ENCODE data around the gene FAM241A. TPM values are rescaled to one million over a fixed set of nuclear protein-coding genes. Genes with fewer than 3 reads are reported as not detected.

Gene FAM241A
- total RNA-seq, 3 donors from 2014 or later (not counting 1 experiment from before 2014, with no cell fraction given), result 0.36 to 0.75 (median 0.40) TPM

DNA sequence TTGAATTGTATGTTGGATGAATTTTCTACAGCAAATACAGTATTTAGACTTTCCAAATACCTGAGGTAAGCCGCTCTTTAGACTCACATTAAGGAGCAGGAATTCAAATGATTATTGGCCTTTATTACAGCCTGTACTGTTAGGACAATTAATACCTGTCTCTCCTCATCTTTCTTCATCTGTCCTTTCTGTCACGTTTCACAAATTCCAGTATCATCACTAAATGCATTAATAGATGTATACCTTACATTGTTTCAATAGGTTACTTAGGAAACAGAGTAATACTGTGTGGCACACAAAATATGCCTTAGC, 1.2 kb downstream of the FAM241A start:
- peaks cover 6 to 10% of the 10 kb centered on the region in 2 donors for H3K4me1 Mint-ChIP-seq
- H3K9me3 Mint-ChIP-seq, result no peaks in the 10 kb centered on the region
- TF ChIP-seq, protein P1, sequence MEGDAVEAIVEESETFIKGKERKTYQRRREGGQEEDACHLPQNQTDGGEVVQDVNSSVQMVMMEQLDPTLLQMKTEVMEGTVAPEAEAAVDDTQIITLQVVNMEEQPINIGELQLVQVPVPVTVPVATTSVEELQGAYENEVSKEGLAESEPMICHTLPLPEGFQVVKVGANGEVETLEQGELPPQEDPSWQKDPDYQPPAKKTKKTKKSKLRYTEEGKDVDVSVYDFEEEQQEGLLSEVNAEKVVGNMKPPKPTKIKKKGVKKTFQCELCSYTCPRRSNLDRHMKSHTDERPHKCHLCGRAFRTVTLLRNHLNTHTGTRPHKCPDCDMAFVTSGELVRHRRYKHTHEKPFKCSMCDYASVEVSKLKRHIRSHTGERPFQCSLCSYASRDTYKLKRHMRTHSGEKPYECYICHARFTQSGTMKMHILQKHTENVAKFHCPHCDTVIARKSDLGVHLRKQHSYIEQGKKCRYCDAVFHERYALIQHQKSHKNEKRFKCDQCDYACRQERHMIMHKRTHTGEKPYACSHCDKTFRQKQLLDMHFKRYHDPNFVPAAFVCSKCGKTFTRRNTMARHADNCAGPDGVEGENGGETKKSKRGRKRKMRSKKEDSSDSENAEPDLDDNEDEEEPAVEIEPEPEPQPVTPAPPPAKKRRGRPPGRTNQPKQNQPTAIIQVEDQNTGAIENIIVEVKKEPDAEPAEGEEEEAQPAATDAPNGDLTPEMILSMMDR (IDR thresholded peaks at IDR 0.05), result no peak
- 13% methylated on average over 1 of the region's 2 CpGs for WGBS (ENCODE audit: insufficient coverage)
- intact Hi-C loops (cut with micrococcal nuclease), result no loop called here
- H3K36me3 ChIP-seq (ENCODE audit: control insufficient read depth, insufficient read depth, low read length), result no peaks in the 10 kb centered on the region
- no peaks in the 10 kb centered on the region for H3K9me3 ChIP-seq (ENCODE audit: control insufficient read depth, insufficient read depth, low read length)
- peak overlapping the region; percentile 84 for H3K27ac ChIP-seq (ENCODE audit: low read length)
- peaks cover 6 to 8% of the 10 kb centered on the region in 2 donors for H3K27me3 Mint-ChIP-seq (ENCODE audit: low read depth in 2 of 2)
- peak overlapping the region; percentile 93 for H3K4me3 ChIP-seq (ENCODE audit: low read length)
- no peak for ATAC-seq
- peaks cover 7% of the 10 kb centered on the region for H3K4me1 ChIP-seq (ENCODE audit: control insufficient read depth, insufficient read depth, low read length)
- no peak for DNase-seq
- H3K36me3 Mint-ChIP-seq, result no peaks in the 10 kb centered on the region
- peak overlapping the region; percentile 81 for H3K4me3 Mint-ChIP-seq
- peaks cover 2% of the 10 kb centered on the region for H3K27me3 ChIP-seq (ENCODE audit: control insufficient read depth, insufficient read depth, low read length)
- H3K27ac Mint-ChIP-seq, result peak overlapping the region; percentile 43 to 54

DNA sequence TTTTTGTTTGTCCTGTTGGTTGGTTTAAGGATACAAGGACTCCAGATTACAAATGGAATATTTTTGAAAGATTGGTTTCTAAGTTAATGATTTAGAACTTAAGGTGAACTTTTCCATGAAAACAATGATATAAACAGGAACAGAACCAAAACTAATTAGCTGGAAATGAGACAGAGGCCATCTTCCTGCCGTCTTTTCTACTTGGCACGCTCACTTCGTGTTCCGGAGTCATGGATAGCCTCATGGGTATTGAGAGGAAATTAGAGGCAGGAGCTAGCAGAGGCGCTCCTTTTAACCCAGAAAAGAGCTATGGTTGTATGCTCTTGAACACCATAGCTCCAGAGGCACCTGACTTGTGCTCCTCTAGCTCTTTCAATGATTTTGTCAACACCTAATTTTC, 2.4 kb downstream of the FAM241A start:
- 66% methylated on average over 5 of the region's 5 CpGs for WGBS (ENCODE audit: insufficient coverage)
- no peak overlapping the region for H3K27ac Mint-ChIP-seq
- H3K9me3 Mint-ChIP-seq, result no peaks in the 10 kb centered on the region
- DNase-seq, result no peak
- no peaks in the 10 kb centered on the region for H3K36me3 ChIP-seq (ENCODE audit: control insufficient read depth, insufficient read depth, low read length)
- H3K9me3 ChIP-seq (ENCODE audit: control insufficient read depth, insufficient read depth, low read length), result no peaks in the 10 kb centered on the region
- H3K27me3 ChIP-seq (ENCODE audit: control insufficient read depth, insufficient read depth, low read length), result peaks cover 2% of the 10 kb centered on the region
- ATAC-seq, result no peak
- no peak overlapping the region for H3K4me3 ChIP-seq (ENCODE audit: low read length)
- peaks cover 6 to 10% of the 10 kb centered on the region in 2 donors for H3K4me1 Mint-ChIP-seq
- peaks cover 6 to 11% of the 10 kb centered on the region in 2 donors for H3K27me3 Mint-ChIP-seq (ENCODE audit: low read depth in 2 of 2)
- intact Hi-C loops (cut with micrococcal nuclease), result no loop called here
- H3K27ac ChIP-seq (ENCODE audit: low read length), result no peak overlapping the region
- H3K36me3 Mint-ChIP-seq, result no peaks in the 10 kb centered on the region
- no peak overlapping the region for H3K4me3 Mint-ChIP-seq
- TF ChIP-seq, protein P1 (IDR thresholded peaks at IDR 0.05), result no peak
- H3K4me1 ChIP-seq (ENCODE audit: control insufficient read depth, insufficient read depth, low read length), result peaks cover 7% of the 10 kb centered on the region

DNA sequence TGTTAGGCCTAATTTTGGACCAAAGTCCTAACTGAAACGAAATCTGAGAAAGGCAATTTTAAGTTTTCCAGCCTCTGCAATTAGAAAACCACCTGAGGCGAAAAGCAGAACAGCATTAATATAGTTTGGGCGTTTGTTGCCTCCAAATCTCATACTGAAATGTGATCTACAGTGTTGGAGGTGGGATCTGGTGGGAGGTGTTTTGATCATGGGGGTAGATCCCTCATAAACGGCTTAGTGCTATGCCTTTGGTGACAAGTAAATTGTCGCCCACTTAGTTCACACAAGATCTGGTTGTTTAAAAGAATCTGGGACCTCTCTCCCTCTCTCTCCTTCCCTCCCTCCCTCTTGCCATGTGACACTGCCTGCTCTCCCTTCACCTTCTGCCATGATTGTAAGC, 5.7 kb downstream of the FAM241A start:
- Mint-ChIP-seq H3K27me3 (ENCODE audit: low read depth in 2 of 2) (peaks cover 3 to 24% of the 10 kb centered on the region in 2 donors), H3K9me3 (no peaks in the 10 kb centered on the region), H3K4me1 (peaks cover 0 to 9% of the 10 kb centered on the region in 2 donors), H3K4me3 (no peak overlapping the region), H3K27ac (no peak overlapping the region), H3K36me3 (no peaks in the 10 kb centered on the region)
- no peaks in the 10 kb centered on the region for H3K9me3 ChIP-seq (ENCODE audit: control insufficient read depth, insufficient read depth, low read length)
- ATAC-seq, result no peak
- H3K27ac ChIP-seq (ENCODE audit: low read length), result no peak overlapping the region
- 85% methylated on average over 5 of the region's 5 CpGs for WGBS (ENCODE audit: insufficient coverage)
- no peaks in the 10 kb centered on the region for H3K36me3 ChIP-seq (ENCODE audit: control insufficient read depth, insufficient read depth, low read length)
- H3K4me1 ChIP-seq (ENCODE audit: control insufficient read depth, insufficient read depth, low read length), result peaks cover 2% of the 10 kb centered on the region
- TF ChIP-seq, protein P1 (IDR thresholded peaks at IDR 0.05), result no peak
- H3K27me3 ChIP-seq (ENCODE audit: control insufficient read depth, insufficient read depth, low read length), result peaks cover 2% of the 10 kb centered on the region
- no peak overlapping the region for H3K4me3 ChIP-seq (ENCODE audit: low read length)
- intact Hi-C loops (cut with micrococcal nuclease), result no loop called here
- no peak for DNase-seq

DNA sequence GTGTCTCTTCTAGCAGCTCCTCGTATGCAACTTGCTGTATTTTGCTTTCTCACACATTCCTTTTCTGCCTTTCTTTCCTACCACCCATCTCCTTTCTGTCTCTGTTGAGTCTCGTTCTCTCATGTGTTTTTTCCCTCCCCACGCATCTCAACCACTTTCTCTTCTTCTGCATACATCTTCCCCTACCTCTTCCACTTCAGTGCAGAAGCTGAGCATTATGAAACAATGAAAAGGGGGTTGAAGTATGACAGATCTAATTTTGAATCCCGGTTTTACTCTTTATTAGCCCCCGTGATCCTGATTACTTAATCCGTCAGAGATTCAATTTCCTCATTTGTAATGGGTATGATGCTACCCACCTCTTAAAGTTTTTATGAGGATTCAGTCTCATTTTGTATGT, 7.3 kb downstream of the FAM241A start:
- intact Hi-C loops (cut with micrococcal nuclease), result no loop called here

More for the DNA sequence above, 7.3 kb downstream of the FAM241A start:
- Mint-ChIP-seq H3K9me3 (no peaks in the 10 kb centered on the region), H3K36me3 (no peaks in the 10 kb centered on the region), H3K4me1 (no peaks in the 10 kb centered on the region), H3K27me3 (ENCODE audit: low read depth in 2 of 2) (peaks cover 0 to 28% of the 10 kb centered on the region in 2 donors), H3K4me3 (no peak overlapping the region), H3K27ac (no peak overlapping the region)
- no peaks in the 10 kb centered on the region for H3K9me3 ChIP-seq (ENCODE audit: control insufficient read depth, insufficient read depth, low read length)
- H3K36me3 ChIP-seq (ENCODE audit: control insufficient read depth, insufficient read depth, low read length), result no peaks in the 10 kb centered on the region
- DNase-seq, result no peak
- H3K27me3 ChIP-seq (ENCODE audit: control insufficient read depth, insufficient read depth, low read length), result no peaks in the 10 kb centered on the region
- H3K4me3 ChIP-seq (ENCODE audit: low read length), result no peak overlapping the region
- no peak overlapping the region for H3K27ac ChIP-seq (ENCODE audit: low read length)
- no peak for ATAC-seq
- TF ChIP-seq, protein P1 (IDR thresholded peaks at IDR 0.05), result no peak
- H3K4me1 ChIP-seq (ENCODE audit: control insufficient read depth, insufficient read depth, low read length), result no peaks in the 10 kb centered on the region
- 59% methylated on average over 5 of the region's 6 CpGs for WGBS (ENCODE audit: insufficient coverage)

Measured in natural killer cell (primary cell).